Activated CD8-positive, alpha-beta T cell treated with anti-CD3 and anti-CD28 coated beads for 36 hours (primary cell): ENCODE measurements around the gene NFIC. TPM values are rescaled to one million over a fixed set of nuclear protein-coding genes. Genes with fewer than 3 reads are reported as not detected.

Experiments used
- ATAC-seq: fragments of 200-7000 bp; cut with Tn5 transposase; one replicate; pipeline ENCODE4 v1.10.0; 2021; ENCODE audit warnings: mild to moderate bottlenecking, moderate library complexity
- CTCF ChIA-PET: fragments of 350-600 bp; sonication (Branson Sonifier 250); formaldehyde crosslinking; loops from one replicate; lab custom pipeline; 2021; ENCODE audit warnings: antibody characterized with exemption; lab: Charles Lee
- POLR2A ChIA-PET: fragments of 350-600 bp; sonication (Branson Sonifier 250); formaldehyde crosslinking; loops from one replicate; lab custom pipeline; 2021; ENCODE audit warnings: antibody characterized with exemption; lab: Charles Lee
- DNase-seq: peaks from one replicate; pipeline ENCODE4 v3.0.0-alpha.2; 2020
- H3K27ac Mint-ChIP-seq: one replicate; pipeline ENCODE4 v1.8.0; 2021; ENCODE audit warnings: mild to moderate bottlenecking, mixed read lengths
- H3K27me3 Mint-ChIP-seq: one replicate; pipeline ENCODE4 v1.8.0; 2021; ENCODE audit warnings: mixed read lengths
- H3K36me3 Mint-ChIP-seq: one replicate; pipeline ENCODE4 v1.8.0; 2021; ENCODE audit warnings: low read depth, mixed read lengths
- H3K4me1 Mint-ChIP-seq: one replicate; pipeline ENCODE4 v1.8.0; 2021; ENCODE audit warnings: low read depth, mixed read lengths
- H3K4me3 Mint-ChIP-seq: one replicate; pipeline ENCODE4 v1.8.0; 2021; ENCODE audit warnings: mild to moderate bottlenecking, moderate library complexity, mixed read lengths
- H3K9me3 Mint-ChIP-seq: one replicate; pipeline ENCODE4 v1.8.0; 2021; ENCODE audit warnings: mixed read lengths
- CTCF ChIP-seq: fragments of 200-600 bp; IDR thresholded peaks from one replicate; pipeline ENCODE4 v1.8.0; 2022; ENCODE audit warnings: antibody characterized with exemption, mild to moderate bottlenecking
- intact Hi-C: fragments of 100-400 bp; cut with micrococcal nuclease; formaldehyde crosslinking; loops from one replicate; pipeline ENCODE4 v1.10.0; 2022
- total RNA-seq, 2 experiments: library from RNA; stranded (reverse); gene quantifications; one replicate each; pipeline ENCODE4 v1.2.3, GENCODE V29; 2021

Gene NFIC
- total RNA-seq, 2 experiments from 2014 or later: 19.0 to 20.8 TPM

GRCh38 chr19:3497757-3498520 is 131.6 kb downstream of the NFIC start:
- ATAC-seq (no peak), DNase-seq (no peak)
- Mint-ChIP-seq H3K4me1 (peaks cover 27% of the 10 kb centered on the region), H3K27ac (no peak overlapping the region), H3K9me3 (no peaks in the 10 kb centered on the region), H3K36me3 (peaks cover 19% of the 10 kb centered on the region), H3K4me3 (no peak overlapping the region), H3K27me3 (no peaks in the 10 kb centered on the region)
- ChIA-PET POLR2A (interaction anchor here (0.9 kb wide), 1 partner anchor 15 kb away, joined by 3 read pairs; the partner anchor contains the start of gene SMIM44), CTCF (interaction anchor here (1.2 to 8.9 kb wide), 2 partner anchors 12 to 25 kb away, joined by 3 to 54 read pairs; partner anchors contain the start of gene SMIM44)
- intact Hi-C loops: no loop called here
- no peak for TF ChIP-seq CTCF

GRCh38 chr19:3499738-3500428 is 133.5 kb downstream of the NFIC start:
- ChIA-PET CTCF (interaction anchor here (0.6 to 8.9 kb wide), 6 partner anchors 14 to 195 kb away, joined by 3 to 54 read pairs (median 3); partner anchors contain the start of gene SMIM44), POLR2A (interaction anchor here (0.7 to 1.2 kb wide), 5 partner anchors 12 to 76 kb away, joined by 3 read pairs; no protein-coding TSS in a partner anchor)
- Mint-ChIP-seq H3K27me3 (no peaks in the 10 kb centered on the region), H3K9me3 (no peaks in the 10 kb centered on the region), H3K36me3 (peaks cover 17% of the 10 kb centered on the region), H3K4me3 (peak overlapping the region; percentile 90), H3K27ac (peak overlapping the region; percentile 95), H3K4me1 (peaks cover 21% of the 10 kb centered on the region)
- DNase-seq (no peak), ATAC-seq (peak; percentile 4)
- intact Hi-C loops: no loop called here
- TF ChIP-seq CTCF: no peak

GRCh38 chr19:3500429-3501101 is 134.2 kb downstream of the NFIC start, which contains the start of gene DOHH:
DOHH (minus strand) TSS chr19:3500674; CDS start chr19:3496814, 3,860 bp downstream.
- intact Hi-C loops: no loop called here
- Mint-ChIP-seq H3K4me3 (peak within 1 kb of the TSS; percentile 90), H3K9me3 (no peaks in the 10 kb centered on the region), H3K36me3 (peaks cover 12% of the 10 kb centered on the region), H3K4me1 (peaks cover 20% of the 10 kb centered on the region), H3K27ac (peak within 1 kb of the TSS; percentile 95), H3K27me3 (no peaks in the 10 kb centered on the region)
- TF ChIP-seq CTCF: no peak
- DNase-seq: peak; percentile 97
- CTCF ChIA-PET: interaction anchor here (0.6 to 8.9 kb wide), 7 partner anchors 15 to 390 kb away, joined by 3 to 54 read pairs (median 3); partner anchors contain the start of gene SMIM44
- POLR2A ChIA-PET: interaction anchor here (0.8 to 1.8 kb wide), 5 partner anchors 12 to 144 kb away, joined by 3 to 4 read pairs (median 3); no protein-coding TSS in a partner anchor
- peak; percentile 92 for ATAC-seq

GRCh38 chr19:3501780-3502179 is 135.4 kb downstream of the NFIC start:
- ChIA-PET CTCF (interaction anchor here (0.7 to 8.9 kb wide), 2 partner anchors 16 to 261 kb away, joined by 3 to 54 read pairs; partner anchors contain the start of genes MRPL54 and SMIM44), POLR2A (interaction anchor here (0.6 to 1.8 kb wide), 2 partner anchors 24 to 145 kb away, joined by 3 to 4 read pairs; no protein-coding TSS in a partner anchor)
- ATAC-seq (no peak), DNase-seq (no peak)
- no peak overlapping the region for H3K27ac Mint-ChIP-seq
- intact Hi-C loops: no loop called here
- no peak for TF ChIP-seq CTCF
- peaks cover 22% of the 10 kb centered on the region for H3K4me1 Mint-ChIP-seq
- no peaks in the 10 kb centered on the region for H3K9me3 Mint-ChIP-seq
- H3K27me3 Mint-ChIP-seq: no peaks in the 10 kb centered on the region
- no peak overlapping the region for H3K4me3 Mint-ChIP-seq
- H3K36me3 Mint-ChIP-seq: peaks cover 14% of the 10 kb centered on the region
